Omental fat pad (tissue), 4 donors: ENCODE measurements around the gene STAB1. TPM values are rescaled to one million over a fixed set of nuclear protein-coding genes. Genes with fewer than 3 reads are reported as not detected.

Experiments used
- ATAC-seq: fragments of 150-250 bp; one replicate; pipeline ENCODE4 v1.9.1; 2016; ENCODE audit warnings: mild to moderate bottlenecking, moderate library complexity; ENCODE audit not compliant: low FRiP score
- DNase-seq: peaks from one replicate; pipeline ENCODE4 v3.0.0-alpha.2; 2019; ENCODE audit warnings: low spot score
- CTCF ChIP-seq, 3 donors: fragments of 450-650 bp; IDR thresholded peaks; one replicate each; pipeline ENCODE4 v1.5.1; 2016 to 2017; ENCODE audit warnings: antibody characterized with exemption in 3 of 3, mild to moderate bottlenecking in 3 of 3, moderate library complexity in 2 of 3
- total RNA-seq, 4 donors: library from RNA; depleted of rRNA; stranded (reverse); fragments of >200 nt; gene quantifications; one replicate each; pipeline ENCODE4 v1.1.0, GENCODE V29; 2016

STAB1 gene
- total RNA-seq, 4 donors from 2014 or later, result 231 to 610 (median 304) TPM

GRCh38 chr3:52539010-52539653 is 44.0 kb downstream of the STAB1 start:
- DNase-seq, result no peak
- ATAC-seq, result no peak
- TF ChIP-seq CTCF (IDR thresholded peaks at IDR 0.05), result no peak

- ATAC-seq, result no peak
- no peak for TF ChIP-seq CTCF (IDR thresholded peaks at IDR 0.05)
- no peak for DNase-seq
Observed at GRCh38 chr3:52541050-52541449, 45.9 kb downstream of the STAB1 start.

- no peak for TF ChIP-seq CTCF (IDR thresholded peaks at IDR 0.05)
- ATAC-seq, result no peak
- no peak for DNase-seq
Observed at GRCh38 chr3:52544937-52545336, 49.8 kb downstream of the STAB1 start.

GRCh38 chr3:52546111-52546901 is 51.2 kb downstream of the STAB1 start:
- DNase-seq (no peak), ATAC-seq (no peak)
- no peak for TF ChIP-seq CTCF (IDR thresholded peaks at IDR 0.05)

- no peak for TF ChIP-seq CTCF (IDR thresholded peaks at IDR 0.05)
- ATAC-seq, result no peak
- no peak for DNase-seq
Observed at GRCh38 chr3:52547143-52547542, 52.0 kb downstream of the STAB1 start.

- no peak for TF ChIP-seq CTCF (IDR thresholded peaks at IDR 0.05)
- ATAC-seq (no peak), DNase-seq (no peak)
Observed at GRCh38 chr3:52551118-52551517, 56.0 kb downstream of the STAB1 start.

- TF ChIP-seq CTCF (IDR thresholded peaks at IDR 0.05), result no peak
- ATAC-seq (no peak), DNase-seq (no peak)
Observed at GRCh38 chr3:52552089-52552488, 57.0 kb downstream of the STAB1 start.
